Mesenchymal stem cell (in vitro differentiated cells and primary cell): ENCODE measurements around the gene PRICKLE2.
A peak's percentile ranks its signal among the peaks of the same experiment; 100 is the strongest.

Experiments used
- DNase-seq: peaks from one replicate; pipeline ENCODE4 v3.0.0-alpha.2; 2013
- H2AFZ ChIP-seq: one replicate; pipeline ENCODE4 v1.6.1; 2013; ENCODE audit warnings: low read depth, mild to moderate bottlenecking, control low read depth, inconsistent platforms, low read length, moderate library complexity
- H2AK5ac ChIP-seq: 2 replicates; pipeline ENCODE4 v1.6.1; 2013; ENCODE audit warnings: low read length, moderate library complexity, mild to moderate bottlenecking, inconsistent platforms; ENCODE audit not compliant: severe bottlenecking
- H2BK120ac ChIP-seq: one replicate; pipeline ENCODE4 v1.6.1; 2013; ENCODE audit warnings: low read depth, mild to moderate bottlenecking, inconsistent platforms, low read length, moderate library complexity
- H2BK12ac ChIP-seq, 2 experiments: one replicate each; pipeline ENCODE4 v1.6.1; 2013; ENCODE audit warnings: inconsistent platforms in 2 of 2, low read length in 2 of 2, mild to moderate bottlenecking in 2 of 2, moderate library complexity in 2 of 2, control low read depth in 1 of 2
- H2BK15ac ChIP-seq: one replicate; pipeline ENCODE4 v1.6.1; 2013; ENCODE audit warnings: mild to moderate bottlenecking, low read depth, inconsistent platforms; ENCODE audit not compliant: poor library complexity, severe bottlenecking
- H2BK5ac ChIP-seq: 2 replicates; pipeline ENCODE4 v1.6.1; 2013; ENCODE audit warnings: low read depth, mild to moderate bottlenecking, low read length, control low read depth, inconsistent platforms; ENCODE audit not compliant: poor library complexity, severe bottlenecking
- H3K14ac ChIP-seq, 2 experiments: one replicate each; pipeline ENCODE4 v1.6.1; 2013; ENCODE audit warnings: inconsistent platforms in 2 of 2, low read length in 2 of 2, control low read depth in 1 of 2, mild to moderate bottlenecking in 1 of 2, moderate library complexity in 1 of 2
- H3K18ac ChIP-seq, 2 experiments: one replicate each; pipeline ENCODE4 v1.6.1; 2013; ENCODE audit warnings: inconsistent platforms in 2 of 2, low read length in 2 of 2, control low read depth in 1 of 2, low read depth in 1 of 2, mild to moderate bottlenecking in 1 of 2
- H3K23ac ChIP-seq, 2 experiments: one replicate each; pipeline ENCODE4 v1.6.1; 2013; ENCODE audit warnings: inconsistent platforms in 2 of 2, low read length in 2 of 2, mild to moderate bottlenecking in 2 of 2, moderate library complexity in 2 of 2, control low read depth in 1 of 2
- H3K27ac ChIP-seq: 2 replicates; pipeline ENCODE4 v1.5.1; 2013; ENCODE audit warnings: mild to moderate bottlenecking, moderate library complexity, low read length, control low read depth, inconsistent platforms; ENCODE audit not compliant: poor library complexity, severe bottlenecking
- H3K27me3 ChIP-seq, 2 experiments: 2 replicates each; pipeline versions ENCODE4 v1.6.1 to v1.7.0; 2013; ENCODE audit warnings: low read length in 2 of 2, mild to moderate bottlenecking in 2 of 2, moderate library complexity in 2 of 2, control low read depth in 1 of 2, inconsistent platforms in 1 of 2; ENCODE audit not compliant: control insufficient read depth in 1 of 2, insufficient read depth in 1 of 2
- H3K36me3 ChIP-seq, 2 experiments: 2 replicates each; pipeline versions ENCODE4 v1.6.1 to v1.7.0; 2013; ENCODE audit warnings: low read length in 2 of 2, control low read depth in 1 of 2, inconsistent platforms in 1 of 2, low read depth in 1 of 2, mild to moderate bottlenecking in 1 of 2; ENCODE audit not compliant: insufficient read depth in 2 of 2, control insufficient read depth in 1 of 2
- H3K4ac ChIP-seq, 2 experiments: one replicate each; pipeline ENCODE4 v1.6.1; 2013; ENCODE audit warnings: inconsistent platforms in 2 of 2, low read length in 2 of 2, mild to moderate bottlenecking in 2 of 2, moderate library complexity in 2 of 2, control low read depth in 1 of 2, low read depth in 1 of 2
- H3K4me1 ChIP-seq: 2 replicates; pipeline ENCODE4 v1.6.1; 2013; ENCODE audit warnings: low read depth, low read length, control low read depth; ENCODE audit not compliant: control insufficient read depth, insufficient read depth
- H3K4me2 ChIP-seq: 2 replicates; pipeline ENCODE4 v1.6.1; 2013; ENCODE audit warnings: low read length, mild to moderate bottlenecking, inconsistent platforms; ENCODE audit not compliant: poor library complexity, severe bottlenecking
- H3K4me3 ChIP-seq, 2 experiments: 2 replicates each; pipeline versions ENCODE4 v1.5.1 to v1.7.0; 2013; ENCODE audit warnings: low read length in 2 of 2, mild to moderate bottlenecking in 2 of 2, control low read depth in 1 of 2, low read depth in 1 of 2; ENCODE audit not compliant: insufficient read depth in 1 of 2
- H3K79me1 ChIP-seq: replicated peaks from 2 replicates; pipeline ENCODE4 v1.6.1; 2013; ENCODE audit warnings: mild to moderate bottlenecking, control low read depth, low read length, inconsistent platforms; ENCODE audit not compliant: poor library complexity, severe bottlenecking
- H3K9ac ChIP-seq: 2 replicates; pipeline ENCODE4 v1.7.0; 2013; ENCODE audit warnings: mild to moderate bottlenecking, low read length, moderate library complexity
- H3K9me3 ChIP-seq: 2 replicates; pipeline ENCODE4 v1.7.0; 2013; ENCODE audit warnings: mild to moderate bottlenecking, low read length; ENCODE audit not compliant: control insufficient read depth
- H4K8ac ChIP-seq: one replicate; pipeline ENCODE4 v1.6.1; 2013; ENCODE audit warnings: inconsistent platforms, mild to moderate bottlenecking, low read length, moderate library complexity
- H4K91ac ChIP-seq: one replicate; pipeline ENCODE4 v1.6.1; 2013; ENCODE audit warnings: mild to moderate bottlenecking, low read length, inconsistent platforms
- WGBS: methylation state at CpG from one replicate; pipeline ENCODE4 v1.1.7; 2013; ENCODE audit warnings: mixed read lengths; 5-methylcytosine and 5-hydroxymethylcytosine counted together

The PRICKLE2 gene

GRCh38 chr3:64196236-64196929 lies 28.9 kb downstream of the PRICKLE2 start:
- H3K27ac ChIP-seq: no peak overlapping the region
- peaks cover 10% of the 10 kb centered on the region for H3K79me1 ChIP-seq
- peaks cover 21 to 52% of the 10 kb centered on the region in 2 experiments for H3K36me3 ChIP-seq
- no peak overlapping the region for H2BK5ac ChIP-seq
- no peaks in the 10 kb centered on the region for H3K27me3 ChIP-seq
- H4K91ac ChIP-seq: no peak overlapping the region
- no peak overlapping the region for H3K4me2 ChIP-seq
- no peak overlapping the region for H3K18ac ChIP-seq
- peaks cover 9% of the 10 kb centered on the region for H3K4me1 ChIP-seq
- no peaks in the 10 kb centered on the region for H3K9me3 ChIP-seq
- no peak for DNase-seq
- no peak overlapping the region for H3K14ac ChIP-seq
- H2BK15ac ChIP-seq: no peak overlapping the region
- H2BK120ac ChIP-seq: no peak overlapping the region
- no peak overlapping the region for H3K23ac ChIP-seq
- no peak overlapping the region for H4K8ac ChIP-seq
- H3K4ac ChIP-seq: no peak overlapping the region
- no peak overlapping the region for H2AK5ac ChIP-seq
- H2BK12ac ChIP-seq: no peak overlapping the region
- H2AFZ ChIP-seq: no peak overlapping the region
- no peak overlapping the region for H3K9ac ChIP-seq
- no peak overlapping the region for H3K4me3 ChIP-seq
- WGBS: 92% methylated on average over 2 of the region's 5 CpGs

GRCh38 chr3:64195789-64196188 lies 29.5 kb downstream of the PRICKLE2 start:
- Histone ChIP-seq H4K91ac (no peak overlapping the region), H2BK120ac (no peak overlapping the region), H3K4me2 (no peak overlapping the region), H3K27me3 (no peaks in the 10 kb centered on the region), H3K14ac (no peak overlapping the region), H2AFZ (no peak overlapping the region), H3K18ac (no peak overlapping the region), H3K4ac (no peak overlapping the region), H2AK5ac (no peak overlapping the region), H3K4me1 (peaks cover 9% of the 10 kb centered on the region), H3K23ac (no peak overlapping the region), H3K9me3 (no peaks in the 10 kb centered on the region), H2BK15ac (no peak overlapping the region), H3K36me3 (peaks cover 21 to 52% of the 10 kb centered on the region in 2 experiments), H3K79me1 (peaks cover 10% of the 10 kb centered on the region), H3K9ac (no peak overlapping the region), H2BK5ac (no peak overlapping the region), H3K4me3 (no peak overlapping the region), H3K27ac (no peak overlapping the region), H4K8ac (no peak overlapping the region), H2BK12ac (no peak overlapping the region)
- no CpG with 5 or more reads among the region's 1 CpG for whole genome bisulfite sequencing
- DNase-seq: no peak

- Histone ChIP-seq H2BK120ac (peak overlapping the region; percentile 71), H2BK15ac (no peak overlapping the region), H2AK5ac (no peak overlapping the region), H3K23ac (peak overlapping the region in 1 of 2 experiments; percentile 8), H2BK12ac (peak overlapping the region; percentile 32 to 59), H3K14ac (peak overlapping the region in 1 of 2 experiments; percentile 21), H2AFZ (no peak overlapping the region), H4K91ac (peak overlapping the region; percentile 43), H3K9ac (peak overlapping the region; percentile 60), H3K4me3 (no peak overlapping the region), H3K27me3 (no peaks in the 10 kb centered on the region), H3K79me1 (peaks cover 5% of the 10 kb centered on the region), H3K4me1 (peaks cover 13% of the 10 kb centered on the region), H3K18ac (peak overlapping the region in 1 of 2 experiments; percentile 67), H3K4ac (peak overlapping the region; percentile 44 to 88), H2BK5ac (no peak overlapping the region), H4K8ac (peak overlapping the region; percentile 41), H3K36me3 (peaks cover 9 to 34% of the 10 kb centered on the region in 2 experiments), H3K9me3 (no peaks in the 10 kb centered on the region), H3K27ac (no peak overlapping the region), H3K4me2 (no peak overlapping the region)
- DNase-seq: no peak
- WGBS: 88% methylated on average over 4 of the region's 6 CpGs
Observed at GRCh38 chr3:64191822-64192221, 33.4 kb downstream of the PRICKLE2 start.

- H3K4ac ChIP-seq: peak overlapping the region; percentile 39 to 60
- H2BK12ac ChIP-seq: peak overlapping the region; percentile 6 to 85
Observed at GRCh38 chr3:64190517-64191515, 34.5 kb downstream of the PRICKLE2 start.

More at GRCh38 chr3:64190517-64191515, 34.5 kb downstream of the PRICKLE2 start:
- no peak overlapping the region for H4K8ac ChIP-seq
- 18% methylated on average over 7 of the region's 8 CpGs for WGBS
- no peak overlapping the region for H3K4me3 ChIP-seq
- H3K14ac ChIP-seq: no peak overlapping the region
- DNase-seq: peak; percentile 97
- H3K27ac ChIP-seq: peak overlapping the region; percentile 64
- H3K23ac ChIP-seq: no peak overlapping the region
- peak overlapping the region; percentile 66 for H3K9ac ChIP-seq
- peaks cover 13% of the 10 kb centered on the region for H3K4me1 ChIP-seq
- peak overlapping the region; percentile 93 for H2BK120ac ChIP-seq
- peak overlapping the region; percentile 49 for H2AK5ac ChIP-seq
- H3K79me1 ChIP-seq: peaks cover 5% of the 10 kb centered on the region
- no peaks in the 10 kb centered on the region for H3K27me3 ChIP-seq
- no peak overlapping the region for H2AFZ ChIP-seq
- H3K18ac ChIP-seq: peak overlapping the region; percentile 46 to 73
- H3K36me3 ChIP-seq: peaks cover 9 to 24% of the 10 kb centered on the region in 2 experiments
- no peak overlapping the region for H2BK5ac ChIP-seq
- no peak overlapping the region for H3K4me2 ChIP-seq
- H3K9me3 ChIP-seq: no peaks in the 10 kb centered on the region
- H2BK15ac ChIP-seq: no peak overlapping the region
- no peak overlapping the region for H4K91ac ChIP-seq
